ENCODE measurements around the gene PDCD7. TPM values are rescaled to one million over a fixed set of nuclear protein-coding genes. Genes with fewer than 3 reads are reported as not detected.

Gene PDCD7
- total RNA-seq, 2 donors from 2014 or later = 25.4 to 33.1 TPM

DNA sequence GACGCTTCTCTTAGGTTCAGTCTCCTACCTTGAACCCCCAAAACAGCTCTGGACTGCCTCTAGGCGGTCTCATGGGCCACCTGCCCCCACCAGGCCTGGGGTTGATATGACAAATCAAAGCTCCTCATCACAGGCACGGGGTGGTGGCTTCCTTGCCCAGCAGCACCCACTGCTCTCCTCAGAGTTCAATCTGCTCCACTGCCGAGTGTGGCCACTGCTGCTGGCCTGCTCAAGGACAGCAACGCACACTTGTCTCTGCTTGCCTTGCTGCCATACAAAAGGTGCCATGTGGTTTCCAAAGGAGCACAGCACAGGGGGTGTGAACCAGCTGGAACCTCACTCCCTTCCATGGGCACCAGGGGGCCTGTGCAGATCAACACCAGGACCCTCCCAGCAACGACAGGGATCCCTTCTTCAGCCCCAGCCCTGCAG, 46.9 kb downstream of the PDCD7 start:
- Histone ChIP-seq H3K9ac (ENCODE audit: extremely low read depth, low read length, poor library complexity, severe bottlenecking) (no peak overlapping the region), H3K36me3 (ENCODE audit: control insufficient read depth, insufficient read depth, low read length) (no peaks in the 10 kb centered on the region), H3K27me3 (ENCODE audit: control insufficient read depth, insufficient read depth, low read length, poor library complexity, severe bottlenecking) (no peaks in the 10 kb centered on the region), H3K9me3 (ENCODE audit: control insufficient read depth, low read length) (no peaks in the 10 kb centered on the region), H3K27ac (ENCODE audit: low read depth, low read length) (no peak overlapping the region), H3K4me3 (ENCODE audit: low read length) (no peak overlapping the region), H3K4me1 (ENCODE audit: control insufficient read depth, insufficient read depth, low read length) (peaks cover 40% of the 10 kb centered on the region)
- Mint-ChIP-seq H3K9me3 (no peaks in the 10 kb centered on the region), H3K27ac (no peak overlapping the region), H3K4me1 (peaks cover 70% of the 10 kb centered on the region), H3K4me3 (no peak overlapping the region), H3K36me3 (ENCODE audit: low read depth) (no peaks in the 10 kb centered on the region), H3K27me3 (ENCODE audit: insufficient read depth) (peaks cover 30% of the 10 kb centered on the region)
- WGBS, 2 experiments (ENCODE audit: insufficient coverage in 1 of 2, insufficient read length in 1 of 2) = 70 to 86% methylated on average over 6 of the region's 6 CpGs
- DNase-seq = no peak
- TF ChIP-seq, protein P1, sequence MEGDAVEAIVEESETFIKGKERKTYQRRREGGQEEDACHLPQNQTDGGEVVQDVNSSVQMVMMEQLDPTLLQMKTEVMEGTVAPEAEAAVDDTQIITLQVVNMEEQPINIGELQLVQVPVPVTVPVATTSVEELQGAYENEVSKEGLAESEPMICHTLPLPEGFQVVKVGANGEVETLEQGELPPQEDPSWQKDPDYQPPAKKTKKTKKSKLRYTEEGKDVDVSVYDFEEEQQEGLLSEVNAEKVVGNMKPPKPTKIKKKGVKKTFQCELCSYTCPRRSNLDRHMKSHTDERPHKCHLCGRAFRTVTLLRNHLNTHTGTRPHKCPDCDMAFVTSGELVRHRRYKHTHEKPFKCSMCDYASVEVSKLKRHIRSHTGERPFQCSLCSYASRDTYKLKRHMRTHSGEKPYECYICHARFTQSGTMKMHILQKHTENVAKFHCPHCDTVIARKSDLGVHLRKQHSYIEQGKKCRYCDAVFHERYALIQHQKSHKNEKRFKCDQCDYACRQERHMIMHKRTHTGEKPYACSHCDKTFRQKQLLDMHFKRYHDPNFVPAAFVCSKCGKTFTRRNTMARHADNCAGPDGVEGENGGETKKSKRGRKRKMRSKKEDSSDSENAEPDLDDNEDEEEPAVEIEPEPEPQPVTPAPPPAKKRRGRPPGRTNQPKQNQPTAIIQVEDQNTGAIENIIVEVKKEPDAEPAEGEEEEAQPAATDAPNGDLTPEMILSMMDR (conservative IDR thresholded peaks at IDR 0.05) = peak; percentile 43

DNA sequence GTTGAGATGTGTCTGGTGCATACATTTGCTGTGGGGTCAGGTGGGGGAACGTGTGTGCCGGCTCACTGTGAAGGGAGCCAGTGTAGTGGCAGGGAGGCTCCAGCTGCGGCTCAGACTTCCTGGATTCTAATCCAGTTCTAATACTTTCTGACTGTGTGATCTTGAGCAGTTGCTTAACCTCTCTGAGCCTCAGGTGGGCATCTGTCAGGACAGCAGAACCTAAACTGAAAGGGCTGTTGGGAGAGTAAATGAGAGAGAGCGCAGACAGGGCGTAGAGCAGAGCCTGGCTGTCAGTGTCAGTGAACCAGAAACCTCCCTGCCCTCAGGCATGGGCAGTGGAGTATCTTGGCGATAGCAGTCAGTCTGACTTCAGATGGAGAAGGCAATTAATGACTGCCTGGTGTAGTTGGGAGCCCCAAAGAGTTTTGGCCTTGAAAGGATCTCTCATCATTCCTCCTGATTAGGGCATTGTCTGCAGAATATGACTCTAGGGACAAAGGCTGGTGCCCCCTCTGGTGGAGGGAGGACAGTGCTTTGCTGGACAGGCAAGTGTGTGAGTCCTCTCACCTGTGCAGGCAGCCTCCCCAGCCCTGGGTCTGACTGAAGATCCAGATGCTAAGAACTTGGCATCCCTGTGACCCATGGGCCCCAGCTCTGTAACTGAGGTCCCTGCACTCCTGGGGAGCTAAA, 47.5 kb downstream of the PDCD7 start:
- 91 to 97% methylated on average over 3 to 6 of the region's 6 CpGs for WGBS, 2 experiments (ENCODE audit: insufficient coverage in 1 of 2, insufficient read length in 1 of 2)
- Histone ChIP-seq H3K36me3 (ENCODE audit: control insufficient read depth, insufficient read depth, low read length) (no peaks in the 10 kb centered on the region), H3K9me3 (ENCODE audit: control insufficient read depth, low read length) (no peaks in the 10 kb centered on the region), H3K27me3 (ENCODE audit: control insufficient read depth, insufficient read depth, low read length, poor library complexity, severe bottlenecking) (no peaks in the 10 kb centered on the region), H3K9ac (ENCODE audit: extremely low read depth, low read length, poor library complexity, severe bottlenecking) (no peak overlapping the region), H3K4me1 (ENCODE audit: control insufficient read depth, insufficient read depth, low read length) (peaks cover 40% of the 10 kb centered on the region), H3K27ac (ENCODE audit: low read depth, low read length) (no peak overlapping the region), H3K4me3 (ENCODE audit: low read length) (no peak overlapping the region)
- TF ChIP-seq, protein P1 (conservative IDR thresholded peaks at IDR 0.05) = peak; percentile 79
- peaks cover 73% of the 10 kb centered on the region for H3K4me1 Mint-ChIP-seq
- no peaks in the 10 kb centered on the region for H3K36me3 Mint-ChIP-seq (ENCODE audit: low read depth)
- peaks cover 36% of the 10 kb centered on the region for H3K27me3 Mint-ChIP-seq (ENCODE audit: insufficient read depth)
- H3K9me3 Mint-ChIP-seq = no peaks in the 10 kb centered on the region
- H3K4me3 Mint-ChIP-seq = no peak overlapping the region
- DNase-seq = peak; percentile 89
- no peak overlapping the region for H3K27ac Mint-ChIP-seq

DNA sequence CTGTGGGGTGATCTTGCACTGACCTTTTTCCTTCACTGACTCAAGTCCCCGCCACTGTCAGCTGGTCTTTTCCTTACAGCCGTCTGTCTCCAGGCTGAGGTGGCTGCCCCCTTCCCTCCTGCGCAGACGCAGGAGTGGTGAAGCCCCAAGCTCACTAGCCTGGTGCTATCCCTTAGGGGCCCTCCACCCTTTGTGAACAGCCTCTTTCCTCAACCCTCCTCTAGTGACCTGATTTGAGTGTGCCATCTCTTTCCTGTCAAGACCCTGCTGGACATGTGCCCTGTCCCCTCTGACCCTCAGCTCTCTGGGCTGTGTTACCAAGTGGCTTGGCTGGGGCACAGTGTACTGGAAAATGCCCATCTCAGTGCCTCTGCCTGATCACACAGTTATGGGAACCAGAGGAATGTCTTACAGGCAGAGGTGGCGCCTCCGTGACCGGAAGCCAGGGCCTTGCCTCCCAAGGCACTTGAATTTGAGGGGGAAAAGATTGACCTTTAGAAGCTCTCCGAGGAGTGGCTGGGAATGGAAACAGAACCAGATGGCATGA, 48.3 kb downstream of the PDCD7 start:
- TF ChIP-seq, protein P1 (conservative IDR thresholded peaks at IDR 0.05) = no peak
- Histone ChIP-seq H3K9me3 (ENCODE audit: control insufficient read depth, low read length) (no peaks in the 10 kb centered on the region), H3K4me3 (ENCODE audit: low read length) (no peak overlapping the region), H3K36me3 (ENCODE audit: control insufficient read depth, insufficient read depth, low read length) (no peaks in the 10 kb centered on the region), H3K27me3 (ENCODE audit: control insufficient read depth, insufficient read depth, low read length, poor library complexity, severe bottlenecking) (no peaks in the 10 kb centered on the region), H3K9ac (ENCODE audit: extremely low read depth, low read length, poor library complexity, severe bottlenecking) (no peak overlapping the region), H3K4me1 (ENCODE audit: control insufficient read depth, insufficient read depth, low read length) (peaks cover 40% of the 10 kb centered on the region), H3K27ac (ENCODE audit: low read depth, low read length) (no peak overlapping the region)
- DNase-seq = peak; percentile 44
- WGBS, 2 experiments (ENCODE audit: insufficient coverage in 1 of 2, insufficient read length in 1 of 2) = 87 to 94% methylated on average over 5 to 8 of the region's 8 CpGs
- Mint-ChIP-seq H3K4me3 (no peak overlapping the region), H3K27me3 (ENCODE audit: insufficient read depth) (peaks cover 41% of the 10 kb centered on the region), H3K36me3 (ENCODE audit: low read depth) (no peaks in the 10 kb centered on the region), H3K27ac (no peak overlapping the region), H3K9me3 (no peaks in the 10 kb centered on the region), H3K4me1 (peaks cover 76% of the 10 kb centered on the region)
